HEK293 (cell line): ENCODE measurements around the gene HHAT.

Experiments used
- CTCF ChIA-PET: fragments of 350-600 bp; formaldehyde crosslinking; extraction: SDS; loops from one replicate; lab custom pipeline; 2021; ENCODE audit warnings: antibody characterized with exemption; lab: Yijun Ruan, JAX
- POLR2A ChIA-PET: fragments of 300-600 bp; formaldehyde crosslinking; extraction: SDS; loops from one replicate; lab custom pipeline; 2020; ENCODE audit warnings: antibody characterized with exemption, inconsistent platforms; lab: Yijun Ruan, JAX
- H3K27ac ChIP-seq: fragments of 200-500 bp; sonication (Bioruptor generic); 2 replicates; pipeline ENCODE4 v1.5.1; 2014; ENCODE audit warnings: low read depth, low read length, control low read depth, inconsistent platforms; ENCODE audit errors: extremely low read depth
- H3K36me3 ChIP-seq, 2 experiments: fragments of 200-500 bp in 1 of 2; sonication (Bioruptor generic) in 1 of 2; 1 replicate in 1 of 2; 2 replicates in 1 of 2; pipeline ENCODE4 v1.5.1; 2014 to 2017; ENCODE audit warnings: inconsistent platforms in 2 of 2, low read length in 2 of 2; ENCODE audit not compliant: control insufficient read depth in 2 of 2, insufficient read depth in 1 of 2
- H3K4me1 ChIP-seq: fragments of 200-500 bp; sonication (Bioruptor generic); 2 replicates; pipeline ENCODE4 v1.5.1; 2014; ENCODE audit warnings: mild to moderate bottlenecking, low read length, inconsistent platforms; ENCODE audit not compliant: control insufficient read depth, insufficient read depth
- H3K4me3 ChIP-seq: 2 replicates; pipeline ENCODE4 v1.5.1; 2011; ENCODE audit warnings: low read depth, mild to moderate bottlenecking, control low read depth, low read length, moderate library complexity
- H3K9me3 ChIP-seq: fragments of 200-500 bp; sonication (Bioruptor generic); 2 replicates; pipeline ENCODE4 v1.5.1; 2014; ENCODE audit warnings: low read depth, low read length, inconsistent platforms; ENCODE audit not compliant: control insufficient read depth, insufficient read depth
- GFI1B ChIP-seq: fragments of 450-650 bp; formaldehyde crosslinking; IDR thresholded peaks from 2 replicates; pipeline ENCODE4 v1.5.1; 2016; ENCODE audit warnings: missing biosample characterization, missing genetic modification characterization
- OSR2 ChIP-seq: fragments of 450-650 bp; formaldehyde crosslinking; IDR thresholded peaks from 2 replicates; pipeline ENCODE4 v1.5.1; 2016; ENCODE audit warnings: missing biosample characterization, missing genetic modification characterization
- OVOL3 ChIP-seq: fragments of 450-650 bp; formaldehyde crosslinking; IDR thresholded peaks from 2 replicates; pipeline ENCODE4 v1.5.1; 2016; ENCODE audit warnings: missing biosample characterization, missing genetic modification characterization
- PATZ1 ChIP-seq: fragments of 450-650 bp; formaldehyde crosslinking; IDR thresholded peaks from 2 replicates; pipeline ENCODE4 v1.5.1; 2016; ENCODE audit warnings: missing biosample characterization, missing genetic modification characterization
- PRDM2 ChIP-seq: fragments of 450-650 bp; formaldehyde crosslinking; IDR thresholded peaks from 2 replicates; pipeline ENCODE4 v1.5.1; 2016; ENCODE audit warnings: missing biosample characterization, missing genetic modification characterization, borderline replicate concordance
- TRIM28 ChIP-seq: IDR thresholded peaks from 2 replicates; pipeline ENCODE4 v1.6.1; 2011; ENCODE audit warnings: low read length, control low read depth, borderline replicate concordance
- ZBTB6 ChIP-seq: fragments of 450-650 bp; formaldehyde crosslinking; IDR thresholded peaks from 2 replicates; pipeline ENCODE4 v1.5.1; 2017; ENCODE audit warnings: missing biosample characterization, missing genetic modification characterization
- ZNF2 ChIP-seq: fragments of 450-650 bp; formaldehyde crosslinking; IDR thresholded peaks from 2 replicates; pipeline ENCODE4 v1.5.1; 2016; ENCODE audit warnings: missing biosample characterization, missing genetic modification characterization
- ZNF24 ChIP-seq: fragments of 450-650 bp; formaldehyde crosslinking; IDR thresholded peaks from 2 replicates; pipeline ENCODE4 v1.5.1; 2016; ENCODE audit warnings: missing biosample characterization, missing genetic modification characterization
- ZNF274 ChIP-seq, 2 experiments: fragments of 200-500 bp in 1 of 2; fragments of 450-650 bp in 1 of 2; sonication (Bioruptor generic) in 1 of 2; formaldehyde crosslinking in 1 of 2; IDR thresholded peaks; 2 replicates each; pipeline versions ENCODE4 v1.5.1 to v1.6.1; 2014 to 2016; ENCODE audit warnings: borderline replicate concordance in 1 of 2, inconsistent platforms in 1 of 2, low read length in 1 of 2, missing biosample characterization in 1 of 2, missing genetic modification characterization in 1 of 2
- ZNF324 ChIP-seq: fragments of 450-650 bp; formaldehyde crosslinking; IDR thresholded peaks from 2 replicates; pipeline ENCODE4 v1.5.1; 2016; ENCODE audit warnings: missing biosample characterization, missing genetic modification characterization
- ZNF362 ChIP-seq: fragments of 450-650 bp; formaldehyde crosslinking; IDR thresholded peaks from 2 replicates; pipeline ENCODE4 v1.5.1; 2016; ENCODE audit warnings: missing biosample characterization, missing genetic modification characterization
- ZNF37A ChIP-seq: fragments of 450-650 bp; IDR thresholded peaks from 2 replicates; pipeline ENCODE4 v1.5.1; 2018; ENCODE audit warnings: missing biosample characterization, missing genetic modification characterization
- ZNF426 ChIP-seq: fragments of 450-650 bp; formaldehyde crosslinking; IDR thresholded peaks from 2 replicates; pipeline ENCODE4 v1.5.1; 2017; ENCODE audit warnings: missing biosample characterization, missing genetic modification characterization, mild to moderate bottlenecking, inconsistent platforms, moderate library complexity
- ZNF549 ChIP-seq: fragments of 450-650 bp; IDR thresholded peaks from 2 replicates; pipeline ENCODE4 v1.5.1; 2018; ENCODE audit warnings: missing biosample characterization, missing genetic modification characterization, mild to moderate bottlenecking, inconsistent platforms, moderate library complexity
- ZNF664 ChIP-seq: fragments of 450-650 bp; formaldehyde crosslinking; IDR thresholded peaks from 2 replicates; pipeline ENCODE4 v1.5.1; 2016; ENCODE audit warnings: missing biosample characterization, missing genetic modification characterization
- ZNF701 ChIP-seq: fragments of 450-650 bp; formaldehyde crosslinking; IDR thresholded peaks from 2 replicates; pipeline ENCODE4 v1.5.1; 2016; ENCODE audit warnings: missing biosample characterization, missing genetic modification characterization
- ZNF76 ChIP-seq: fragments of 450-650 bp; formaldehyde crosslinking; IDR thresholded peaks from 2 replicates; pipeline ENCODE4; 2016; ENCODE audit warnings: low read depth, missing biosample characterization, missing genetic modification characterization, borderline replicate concordance
- ZSCAN4 ChIP-seq: fragments of 450-650 bp; formaldehyde crosslinking; IDR thresholded peaks from 2 replicates; pipeline ENCODE4 v1.5.1; 2017; ENCODE audit warnings: missing biosample characterization, missing genetic modification characterization

The HHAT gene

GRCh38 chr1:210280221-210280620 is 48.5 kb upstream of the HHAT start (continued):
- TF ChIP-seq TRIM28: peak; percentile 28; the same call in 1 of the 2 replicates
- TF ChIP-seq, all 188 proteins: peak for 4

GRCh38 chr1:210288116-210288515 is 40.6 kb upstream of the HHAT start:
- POLR2A ChIA-PET: no interaction called here
- no peak overlapping the region for H3K4me3 ChIP-seq
- no peak overlapping the region for H3K27ac ChIP-seq
- H3K36me3 ChIP-seq: no peaks in the 10 kb centered on the region
- CTCF ChIA-PET: interaction anchor here (1.6 kb wide), 1 partner anchor 23 kb away, joined by 4 read pairs; no protein-coding TSS in a partner anchor
- H3K9me3 ChIP-seq: no peaks in the 10 kb centered on the region
- TF ChIP-seq ZNF426 (tag by site-specific recombination) (no peak), ZNF37A (tag by site-specific recombination) (no peak), ZNF549 (tag by site-specific recombination) (no peak), ZBTB6 (tag by site-specific recombination) (no peak), OVOL3 (tag by site-specific recombination) (no peak), ZNF664 (no peak), ZSCAN4 (tag by site-specific recombination) (no peak), OSR2 (no peak), ZNF274 (IDR thresholded peaks at IDR 0.05; ENCODE audit: low read length) (no peak), ZNF274 (tag by site-specific recombination; IDR thresholded peaks at IDR 0.05; ENCODE audit: borderline replicate concordance) (no peak), ZNF362 (no peak), ZNF2 (tag by site-specific recombination) (no peak), GFI1B (tag by site-specific recombination) (no peak), PATZ1 (tag by site-specific recombination) (no peak), ZNF24 (tag by site-specific recombination) (no peak), ZNF76 (tag by site-specific recombination) (no peak), ZNF701 (no peak), ZNF324 (no peak), PRDM2 (tag by site-specific recombination) (no peak)
- peaks cover 15% of the 10 kb centered on the region for H3K4me1 ChIP-seq
